ENCODE measurements around the gene TTC39B. TPM values are rescaled to one million over a fixed set of nuclear protein-coding genes. Genes with fewer than 3 reads are reported as not detected.
A peak's percentile ranks its signal among the peaks of the same experiment; 100 is the strongest.

The TTC39B gene
- total RNA-seq, 2 donors from 2014 or later: 5.3 to 6.0 TPM

DNA sequence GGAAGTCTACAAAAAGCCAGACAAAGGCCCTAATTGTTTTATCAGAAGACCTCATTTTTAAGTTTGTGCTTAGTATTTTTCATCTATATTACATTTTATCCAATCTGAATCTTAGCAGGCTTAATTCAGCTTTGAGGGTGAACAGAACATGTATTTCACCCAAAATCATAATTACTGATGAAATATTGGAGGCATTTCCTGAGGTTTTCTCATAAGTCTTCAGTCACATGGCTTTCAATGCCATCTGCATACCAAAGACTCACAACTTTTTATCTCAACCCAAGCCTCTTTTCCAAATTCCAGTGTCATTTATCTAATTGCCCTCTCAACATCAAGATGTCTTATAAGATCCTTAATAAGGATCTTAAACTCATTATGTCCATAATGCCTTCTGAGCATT lies 150.8 kb downstream of the TTC39B start:
- Histone ChIP-seq H3K4me1 (peaks cover 14% of the 10 kb centered on the region), H3K4me3 (no peak overlapping the region), H3K9me3 (no peaks in the 10 kb centered on the region), H3K36me3 (replicated peaks in 1 of 2; ENCODE audit: insufficient read depth in 1 of 2, low read depth in 2 of 2) (no peaks in the 10 kb centered on the region), H3K27me3 (no peaks in the 10 kb centered on the region), H3K27ac (no peak overlapping the region)
- no peak for TF ChIP-seq POLR2A (IDR thresholded peaks at IDR 0.05)
- TF ChIP-seq, protein P1, sequence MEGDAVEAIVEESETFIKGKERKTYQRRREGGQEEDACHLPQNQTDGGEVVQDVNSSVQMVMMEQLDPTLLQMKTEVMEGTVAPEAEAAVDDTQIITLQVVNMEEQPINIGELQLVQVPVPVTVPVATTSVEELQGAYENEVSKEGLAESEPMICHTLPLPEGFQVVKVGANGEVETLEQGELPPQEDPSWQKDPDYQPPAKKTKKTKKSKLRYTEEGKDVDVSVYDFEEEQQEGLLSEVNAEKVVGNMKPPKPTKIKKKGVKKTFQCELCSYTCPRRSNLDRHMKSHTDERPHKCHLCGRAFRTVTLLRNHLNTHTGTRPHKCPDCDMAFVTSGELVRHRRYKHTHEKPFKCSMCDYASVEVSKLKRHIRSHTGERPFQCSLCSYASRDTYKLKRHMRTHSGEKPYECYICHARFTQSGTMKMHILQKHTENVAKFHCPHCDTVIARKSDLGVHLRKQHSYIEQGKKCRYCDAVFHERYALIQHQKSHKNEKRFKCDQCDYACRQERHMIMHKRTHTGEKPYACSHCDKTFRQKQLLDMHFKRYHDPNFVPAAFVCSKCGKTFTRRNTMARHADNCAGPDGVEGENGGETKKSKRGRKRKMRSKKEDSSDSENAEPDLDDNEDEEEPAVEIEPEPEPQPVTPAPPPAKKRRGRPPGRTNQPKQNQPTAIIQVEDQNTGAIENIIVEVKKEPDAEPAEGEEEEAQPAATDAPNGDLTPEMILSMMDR (IDR thresholded peaks at IDR 0.05): no peak
- DNase-seq (no peak), ATAC-seq (no peak)
- intact Hi-C loops (cut with DNase I): no loop called here

DNA sequence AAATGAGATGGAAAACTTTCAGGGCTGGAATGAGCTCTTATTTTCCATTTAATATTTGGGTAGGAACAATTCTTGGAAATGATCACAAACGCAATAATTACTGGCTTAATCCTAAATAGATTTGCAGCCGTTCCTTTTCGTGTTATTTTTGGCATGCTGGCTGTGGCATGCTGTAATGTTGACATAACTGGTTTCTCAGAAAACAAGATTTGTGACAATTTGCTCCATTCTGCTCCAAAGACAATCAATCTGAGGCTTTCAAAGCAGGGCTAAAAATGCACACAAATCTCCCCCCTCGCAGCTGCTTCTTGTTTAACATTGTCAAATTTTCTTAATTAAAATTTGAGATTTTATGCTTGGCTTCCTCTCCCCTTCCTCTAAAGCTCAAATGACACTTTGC lies 151.2 kb downstream of the TTC39B start:
- Histone ChIP-seq H3K27ac (no peak overlapping the region), H3K4me3 (no peak overlapping the region), H3K4me1 (peaks cover 14% of the 10 kb centered on the region), H3K9me3 (no peaks in the 10 kb centered on the region), H3K36me3 (replicated peaks in 1 of 2; ENCODE audit: insufficient read depth in 1 of 2, low read depth in 2 of 2) (no peaks in the 10 kb centered on the region), H3K27me3 (no peaks in the 10 kb centered on the region)
- TF ChIP-seq, protein P1 (IDR thresholded peaks at IDR 0.05): no peak
- TF ChIP-seq POLR2A (IDR thresholded peaks at IDR 0.05): no peak
- ATAC-seq: peak; percentile 56
- 2 to 6% methylated on average over 4 of the region's 4 CpGs for WGBS, 2 donors
- intact Hi-C loops (cut with DNase I): no loop called here
- DNase-seq: peak in 2 of 4 donors; percentile 14 to 25

DNA sequence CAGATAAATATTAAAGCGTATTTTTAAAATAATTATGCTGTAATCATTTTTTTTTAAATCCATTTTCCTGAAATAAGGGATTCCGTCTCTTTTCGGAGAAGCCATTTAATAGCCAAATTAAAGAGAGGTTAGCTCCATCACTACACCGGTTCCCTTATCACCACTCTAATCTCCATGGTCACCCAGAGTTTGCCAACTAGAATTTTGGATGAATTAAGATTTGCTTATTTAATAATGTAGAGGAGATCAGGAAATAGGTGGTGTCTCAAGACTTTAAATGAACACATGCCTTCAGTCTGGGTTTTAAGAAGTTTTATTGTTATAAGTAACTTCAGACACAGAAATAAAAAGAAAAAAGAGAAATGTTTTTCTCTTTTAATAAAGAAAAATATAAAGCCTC lies 151.7 kb downstream of the TTC39B start:
- Histone ChIP-seq H3K4me3 (no peak overlapping the region), H3K27me3 (no peaks in the 10 kb centered on the region), H3K4me1 (peaks cover 14% of the 10 kb centered on the region), H3K27ac (no peak overlapping the region), H3K36me3 (replicated peaks in 1 of 2; ENCODE audit: insufficient read depth in 1 of 2, low read depth in 2 of 2) (no peaks in the 10 kb centered on the region), H3K9me3 (no peaks in the 10 kb centered on the region)
- no peak for TF ChIP-seq POLR2A (IDR thresholded peaks at IDR 0.05)
- TF ChIP-seq, protein P1 (IDR thresholded peaks at IDR 0.05): no peak
- no peak for DNase-seq
- ATAC-seq: no peak
- intact Hi-C loops (cut with DNase I): no loop called here
- 39 to 57% methylated on average over 4 of the region's 4 CpGs for WGBS, 2 donors

DNA sequence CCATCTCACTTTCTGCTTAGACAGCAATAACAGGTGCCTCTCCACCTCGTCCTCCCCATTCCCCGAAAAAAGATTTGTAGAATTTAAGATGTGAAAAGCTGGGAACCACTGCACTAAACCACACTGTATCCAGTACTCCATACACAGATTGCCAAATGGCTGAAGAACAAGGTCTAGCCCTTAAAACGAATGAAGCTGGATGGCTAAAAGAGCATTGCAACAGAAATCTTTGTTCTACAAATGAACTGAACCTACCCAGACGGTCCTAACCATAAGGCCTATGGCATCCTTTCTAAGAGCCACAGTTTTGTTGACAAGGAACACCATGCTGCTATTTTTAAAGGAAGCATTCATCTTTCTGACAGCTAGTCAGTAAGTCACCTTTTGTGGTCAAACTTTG lies 152.3 kb downstream of the TTC39B start:
- TF ChIP-seq POLR2A (IDR thresholded peaks at IDR 0.05): no peak
- no peak for ATAC-seq
- Histone ChIP-seq H3K9me3 (no peaks in the 10 kb centered on the region), H3K36me3 (replicated peaks in 1 of 2; ENCODE audit: insufficient read depth in 1 of 2, low read depth in 2 of 2) (no peaks in the 10 kb centered on the region), H3K27ac (no peak overlapping the region), H3K27me3 (no peaks in the 10 kb centered on the region), H3K4me3 (no peak overlapping the region), H3K4me1 (peaks cover 14% of the 10 kb centered on the region)
- intact Hi-C loops (cut with DNase I): no loop called here
- no peak for DNase-seq
- WGBS, 2 donors: 79 to 87% methylated on average over 4 of the region's 4 CpGs

DNA sequence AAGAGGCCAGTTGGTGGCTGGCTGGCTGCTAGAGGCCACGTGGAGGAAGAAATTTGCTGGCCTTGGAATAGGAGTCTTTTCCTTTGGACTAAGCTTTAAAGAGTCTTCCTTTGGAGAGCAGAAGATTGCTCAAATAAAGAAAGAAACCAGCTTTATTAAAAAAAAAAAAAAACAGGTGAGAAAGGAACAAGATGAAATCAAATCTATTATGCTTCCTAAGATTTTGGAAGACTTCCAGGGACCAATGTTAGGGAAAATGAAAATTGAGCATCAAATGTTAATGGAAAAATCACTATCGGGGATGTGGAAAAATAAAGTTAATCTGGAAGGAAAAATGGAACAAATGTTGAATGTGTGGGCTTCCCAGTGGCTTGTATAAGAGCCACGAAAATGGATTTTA lies 153.1 kb downstream of the TTC39B start:
- 79 to 82% methylated on average over 3 of the region's 3 CpGs for WGBS, 2 donors
- no peak overlapping the region for H3K4me3 ChIP-seq
- TF ChIP-seq, protein P1 (IDR thresholded peaks at IDR 0.05): no peak
- TF ChIP-seq POLR2A (IDR thresholded peaks at IDR 0.05): no peak
- no peaks in the 10 kb centered on the region for H3K36me3 ChIP-seq (replicated peaks in 1 of 2; ENCODE audit: insufficient read depth in 1 of 2, low read depth in 2 of 2)
- peaks cover 14% of the 10 kb centered on the region for H3K4me1 ChIP-seq
- H3K27ac ChIP-seq: no peak overlapping the region
- no peaks in the 10 kb centered on the region for H3K9me3 ChIP-seq
- intact Hi-C loops (cut with DNase I): no loop called here
- DNase-seq: no peak
- H3K27me3 ChIP-seq: no peaks in the 10 kb centered on the region
- no peak for ATAC-seq
